ENCODE results near the gene ITGA11.

ITGA11 gene

GRCh38 chr15:68431037-68431791, 749 bp downstream of the ITGA11 start:
- Histone ChIP-seq H3K9ac (ENCODE audit: low read length) (no peak overlapping the region), H3K4me1 (ENCODE audit: control insufficient read depth, low read depth, low read length) (peaks cover 4% of the 10 kb centered on the region), H3K27me3 (ENCODE audit: control insufficient read depth, insufficient read depth, low read length) (peaks cover 71% of the 10 kb centered on the region), H3K27ac (ENCODE audit: low read length) (no peak overlapping the region), H3K36me3 (ENCODE audit: control insufficient read depth, low read depth, low read length) (no peaks in the 10 kb centered on the region), H3K4me3 (ENCODE audit: low read length) (peak overlapping the region; percentile 65), H3K9me3 (ENCODE audit: control insufficient read depth, low read depth, low read length) (no peaks in the 10 kb centered on the region)

GRCh38 chr15:68430471-68431036, 1.4 kb downstream of the ITGA11 start:
- Histone ChIP-seq H3K9me3 (ENCODE audit: control insufficient read depth, low read depth, low read length) (no peaks in the 10 kb centered on the region), H3K4me3 (ENCODE audit: low read length) (peak overlapping the region; percentile 65), H3K4me1 (ENCODE audit: control insufficient read depth, low read depth, low read length) (peaks cover 4% of the 10 kb centered on the region), H3K36me3 (ENCODE audit: control insufficient read depth, low read depth, low read length) (no peaks in the 10 kb centered on the region), H3K9ac (ENCODE audit: low read length) (no peak overlapping the region), H3K27me3 (ENCODE audit: control insufficient read depth, insufficient read depth, low read length) (peaks cover 71% of the 10 kb centered on the region), H3K27ac (ENCODE audit: low read length) (no peak overlapping the region)

- H3K36me3 ChIP-seq (ENCODE audit: control insufficient read depth, low read depth, low read length): no peaks in the 10 kb centered on the region
- no peak overlapping the region for H3K9ac ChIP-seq (ENCODE audit: low read length)
- no peak overlapping the region for H3K27ac ChIP-seq (ENCODE audit: low read length)
- H3K4me1 ChIP-seq (ENCODE audit: control insufficient read depth, low read depth, low read length): peaks cover 4% of the 10 kb centered on the region
- peaks cover 70% of the 10 kb centered on the region for H3K27me3 ChIP-seq (ENCODE audit: control insufficient read depth, insufficient read depth, low read length)
- no peaks in the 10 kb centered on the region for H3K9me3 ChIP-seq (ENCODE audit: control insufficient read depth, low read depth, low read length)
- H3K4me3 ChIP-seq (ENCODE audit: low read length): no peak overlapping the region
Observed at GRCh38 chr15:68429691-68430470, 2.1 kb downstream of the ITGA11 start.

GRCh38 chr15:68428431-68428940, 3.5 kb downstream of the ITGA11 start:
- H3K4me1 ChIP-seq (ENCODE audit: control insufficient read depth, low read depth, low read length): peaks cover 4% of the 10 kb centered on the region
- peaks cover 58% of the 10 kb centered on the region for H3K27me3 ChIP-seq (ENCODE audit: control insufficient read depth, insufficient read depth, low read length)
- no peak overlapping the region for H3K4me3 ChIP-seq (ENCODE audit: low read length)
- no peaks in the 10 kb centered on the region for H3K9me3 ChIP-seq (ENCODE audit: control insufficient read depth, low read depth, low read length)
- H3K36me3 ChIP-seq (ENCODE audit: control insufficient read depth, low read depth, low read length): no peaks in the 10 kb centered on the region
- no peak overlapping the region for H3K9ac ChIP-seq (ENCODE audit: low read length)
- no peak overlapping the region for H3K27ac ChIP-seq (ENCODE audit: low read length)

DNA sequence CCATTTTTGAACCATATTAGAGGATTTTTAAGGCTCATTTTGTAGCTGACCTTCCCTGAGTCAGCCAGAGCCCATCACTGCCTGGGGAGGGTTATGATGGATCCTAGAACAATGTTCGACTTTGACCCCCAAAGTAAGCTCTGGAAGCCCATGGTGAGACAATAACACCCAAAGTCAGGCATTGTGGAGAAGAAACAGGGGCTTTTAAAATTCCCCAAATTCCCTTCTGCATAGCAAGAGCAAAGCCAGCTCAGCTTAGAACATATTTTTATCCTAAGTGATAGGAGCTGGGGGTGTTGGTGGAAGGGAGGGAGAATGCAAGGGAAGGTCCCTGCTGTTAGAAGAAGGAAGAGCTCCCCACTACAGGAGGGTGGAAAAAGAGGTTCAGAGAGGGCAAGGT, 4.0 kb downstream of the ITGA11 start:
- no peak overlapping the region for H3K4me3 ChIP-seq (ENCODE audit: low read length)
- no peak overlapping the region for H3K9ac ChIP-seq (ENCODE audit: low read length)
- no peaks in the 10 kb centered on the region for H3K9me3 ChIP-seq (ENCODE audit: control insufficient read depth, low read depth, low read length)
- H3K27me3 ChIP-seq (ENCODE audit: control insufficient read depth, insufficient read depth, low read length): peaks cover 53% of the 10 kb centered on the region
- no peaks in the 10 kb centered on the region for H3K36me3 ChIP-seq (ENCODE audit: control insufficient read depth, low read depth, low read length)
- H3K4me1 ChIP-seq (ENCODE audit: control insufficient read depth, low read depth, low read length): peaks cover 4% of the 10 kb centered on the region
- H3K27ac ChIP-seq (ENCODE audit: low read length): no peak overlapping the region

- H3K9me3 ChIP-seq (ENCODE audit: control insufficient read depth, low read depth, low read length): no peaks in the 10 kb centered on the region
- no peak overlapping the region for H3K27ac ChIP-seq (ENCODE audit: low read length)
- no peak overlapping the region for H3K4me3 ChIP-seq (ENCODE audit: low read length)
- no peaks in the 10 kb centered on the region for H3K36me3 ChIP-seq (ENCODE audit: control insufficient read depth, low read depth, low read length)
- no peak overlapping the region for H3K9ac ChIP-seq (ENCODE audit: low read length)
- H3K4me1 ChIP-seq (ENCODE audit: control insufficient read depth, low read depth, low read length): peaks cover 1% of the 10 kb centered on the region
- peaks cover 47% of the 10 kb centered on the region for H3K27me3 ChIP-seq (ENCODE audit: control insufficient read depth, insufficient read depth, low read length)
Observed at GRCh38 chr15:68427366-68427765, 4.6 kb downstream of the ITGA11 start.

DNA sequence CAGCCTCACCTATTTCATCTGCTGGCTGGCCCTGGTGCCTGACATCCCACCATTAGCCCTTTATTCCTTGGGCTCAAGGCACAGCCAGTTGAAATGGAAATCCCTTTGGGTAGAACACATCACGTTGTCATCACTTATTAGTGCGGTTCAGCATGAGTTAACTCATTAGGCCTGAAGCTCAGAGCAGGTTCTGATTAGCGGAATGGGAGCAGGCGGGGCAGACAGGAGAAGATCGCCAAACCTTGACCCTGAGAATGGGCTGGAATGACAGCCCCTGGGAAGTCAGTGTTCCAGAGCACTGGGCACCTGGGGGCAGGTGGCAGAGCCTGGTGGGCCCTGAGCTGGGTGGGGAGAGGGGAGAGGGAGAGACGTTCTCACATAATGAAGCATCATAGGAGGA, 5.8 kb downstream of the ITGA11 start:
- Histone ChIP-seq H3K4me3 (ENCODE audit: low read length) (no peak overlapping the region), H3K27ac (ENCODE audit: low read length) (no peak overlapping the region), H3K4me1 (ENCODE audit: control insufficient read depth, low read depth, low read length) (peaks cover 3% of the 10 kb centered on the region), H3K9me3 (ENCODE audit: control insufficient read depth, low read depth, low read length) (no peaks in the 10 kb centered on the region), H3K9ac (ENCODE audit: low read length) (no peak overlapping the region), H3K36me3 (ENCODE audit: control insufficient read depth, low read depth, low read length) (no peaks in the 10 kb centered on the region), H3K27me3 (ENCODE audit: control insufficient read depth, insufficient read depth, low read length) (peaks cover 34% of the 10 kb centered on the region)

- H3K27ac ChIP-seq (ENCODE audit: low read length): no peak overlapping the region
- H3K4me3 ChIP-seq (ENCODE audit: low read length): no peak overlapping the region
- no peaks in the 10 kb centered on the region for H3K9me3 ChIP-seq (ENCODE audit: control insufficient read depth, low read depth, low read length)
- no peak overlapping the region for H3K9ac ChIP-seq (ENCODE audit: low read length)
- H3K27me3 ChIP-seq (ENCODE audit: control insufficient read depth, insufficient read depth, low read length): peaks cover 28% of the 10 kb centered on the region
- H3K4me1 ChIP-seq (ENCODE audit: control insufficient read depth, low read depth, low read length): peaks cover 9% of the 10 kb centered on the region
- H3K36me3 ChIP-seq (ENCODE audit: control insufficient read depth, low read depth, low read length): no peaks in the 10 kb centered on the region
Observed at GRCh38 chr15:68425428-68426060, 6.4 kb downstream of the ITGA11 start.

DNA sequence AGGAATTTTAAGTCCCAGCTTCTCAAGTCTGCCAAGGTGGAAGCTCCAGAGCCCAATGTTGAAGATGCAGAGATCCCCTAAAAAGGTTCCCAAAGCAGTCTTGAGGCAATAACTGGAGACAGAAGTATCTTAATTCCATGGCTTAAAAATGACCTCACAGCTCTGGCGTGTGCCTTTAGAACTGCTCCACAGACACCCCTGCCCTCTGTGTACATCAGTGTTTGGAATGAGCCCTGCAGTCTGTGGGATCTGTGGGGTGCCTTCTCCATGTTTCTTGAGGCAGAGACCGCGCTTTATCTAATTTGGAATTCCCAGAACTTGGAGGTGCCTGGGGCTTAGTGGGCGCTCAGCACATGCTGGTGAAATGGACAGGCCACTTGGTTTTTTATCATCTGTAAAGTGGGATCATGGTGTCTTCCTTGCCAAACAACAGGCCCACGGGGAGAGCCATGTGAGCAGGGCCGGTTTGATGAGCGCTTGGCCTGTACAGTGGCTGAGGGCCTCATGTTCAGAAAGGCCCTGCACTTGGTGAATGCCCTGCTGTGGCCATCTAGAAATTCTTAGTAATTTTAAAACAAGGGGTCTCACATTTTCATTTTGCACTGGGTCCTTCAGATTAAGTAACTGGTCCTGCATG, 7.1 kb downstream of the ITGA11 start:
- H3K36me3 ChIP-seq (ENCODE audit: control insufficient read depth, low read depth, low read length): no peaks in the 10 kb centered on the region
- no peak overlapping the region for H3K9ac ChIP-seq (ENCODE audit: low read length)
- H3K4me1 ChIP-seq (ENCODE audit: control insufficient read depth, low read depth, low read length): peaks cover 13% of the 10 kb centered on the region
- H3K27ac ChIP-seq (ENCODE audit: low read length): no peak overlapping the region
- H3K9me3 ChIP-seq (ENCODE audit: control insufficient read depth, low read depth, low read length): no peaks in the 10 kb centered on the region
- no peak overlapping the region for H3K4me3 ChIP-seq (ENCODE audit: low read length)
- peaks cover 22% of the 10 kb centered on the region for H3K27me3 ChIP-seq (ENCODE audit: control insufficient read depth, insufficient read depth, low read length)

DNA sequence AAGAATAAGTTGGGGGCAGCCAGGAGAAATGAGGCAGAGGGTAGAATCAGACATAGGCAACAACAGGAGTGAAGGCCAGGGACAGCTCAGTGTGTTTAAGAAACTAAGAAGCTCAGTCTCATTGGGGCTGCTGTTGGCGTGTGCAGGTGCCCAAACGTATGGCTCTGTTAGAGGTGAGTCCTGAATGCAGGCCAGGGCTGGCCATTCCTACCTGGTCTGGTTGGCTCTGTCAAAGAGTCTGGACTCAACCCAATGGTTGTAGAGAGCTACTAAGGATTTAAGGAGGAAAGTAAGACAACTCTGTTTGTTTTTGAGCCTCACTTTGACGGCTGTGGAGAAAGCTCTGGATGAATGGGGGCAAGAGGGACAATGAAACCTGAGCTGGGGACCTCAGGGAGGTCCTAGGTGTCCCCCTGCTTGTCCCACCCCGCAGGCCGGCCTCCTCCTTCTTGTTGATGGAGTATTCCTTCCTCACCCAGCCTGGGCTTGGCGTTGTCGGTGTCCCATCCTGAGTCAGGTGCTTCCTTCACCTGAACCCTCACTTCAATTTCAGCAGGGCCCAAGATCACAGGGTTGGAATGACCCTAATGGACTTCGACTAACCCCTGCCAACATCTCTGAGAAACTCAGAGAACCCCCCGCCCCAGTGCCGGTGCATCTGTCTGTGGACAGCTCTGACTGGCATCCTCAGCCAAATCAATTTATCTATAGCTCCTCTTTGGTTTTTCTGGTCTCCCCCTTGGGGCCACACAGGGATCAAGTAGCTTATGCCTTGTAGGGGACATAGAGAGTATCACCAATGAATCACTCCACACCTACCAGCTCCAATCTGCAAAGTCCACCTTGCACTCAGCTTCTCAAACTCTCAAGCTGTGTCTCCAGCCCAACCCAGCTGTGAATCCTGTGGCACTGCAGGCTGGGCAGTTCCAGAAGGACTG, 8.3 kb downstream of the ITGA11 start:
- no peaks in the 10 kb centered on the region for H3K36me3 ChIP-seq (ENCODE audit: control insufficient read depth, low read depth, low read length)
- H3K27ac ChIP-seq (ENCODE audit: low read length): no peak overlapping the region
- H3K27me3 ChIP-seq (ENCODE audit: control insufficient read depth, insufficient read depth, low read length): peaks cover 9% of the 10 kb centered on the region
- no peak overlapping the region for H3K4me3 ChIP-seq (ENCODE audit: low read length)
- no peaks in the 10 kb centered on the region for H3K9me3 ChIP-seq (ENCODE audit: control insufficient read depth, low read depth, low read length)
- H3K9ac ChIP-seq (ENCODE audit: low read length): no peak overlapping the region
- H3K4me1 ChIP-seq (ENCODE audit: control insufficient read depth, low read depth, low read length): peaks cover 16% of the 10 kb centered on the region

Data from iPS-18a (cell line).